Fibroblast of mammary gland (primary cell): Measurements from ENCODE around the gene DNAH3.

ENCODE experiments used
- DNase-seq: peaks from one replicate; pipeline ENCODE4 v3.0.0-alpha.2; 2010; ENCODE audit warnings: low read depth
- H3K4me3 ChIP-seq: 2 replicates; pipeline ENCODE4 v1.5.1; 2011; ENCODE audit warnings: low read depth, mild to moderate bottlenecking, low read length, moderate library complexity; ENCODE audit not compliant: control insufficient read depth
- TF ChIP-seq, protein P1 (sequence below): conservative IDR thresholded peaks from 2 replicates; pipeline ENCODE4 v1.5.1; 2011; ENCODE audit warnings: low read depth, low read length, inconsistent platforms; ENCODE audit not compliant: control insufficient read depth, insufficient read depth

DNAH3 gene

DNA sequence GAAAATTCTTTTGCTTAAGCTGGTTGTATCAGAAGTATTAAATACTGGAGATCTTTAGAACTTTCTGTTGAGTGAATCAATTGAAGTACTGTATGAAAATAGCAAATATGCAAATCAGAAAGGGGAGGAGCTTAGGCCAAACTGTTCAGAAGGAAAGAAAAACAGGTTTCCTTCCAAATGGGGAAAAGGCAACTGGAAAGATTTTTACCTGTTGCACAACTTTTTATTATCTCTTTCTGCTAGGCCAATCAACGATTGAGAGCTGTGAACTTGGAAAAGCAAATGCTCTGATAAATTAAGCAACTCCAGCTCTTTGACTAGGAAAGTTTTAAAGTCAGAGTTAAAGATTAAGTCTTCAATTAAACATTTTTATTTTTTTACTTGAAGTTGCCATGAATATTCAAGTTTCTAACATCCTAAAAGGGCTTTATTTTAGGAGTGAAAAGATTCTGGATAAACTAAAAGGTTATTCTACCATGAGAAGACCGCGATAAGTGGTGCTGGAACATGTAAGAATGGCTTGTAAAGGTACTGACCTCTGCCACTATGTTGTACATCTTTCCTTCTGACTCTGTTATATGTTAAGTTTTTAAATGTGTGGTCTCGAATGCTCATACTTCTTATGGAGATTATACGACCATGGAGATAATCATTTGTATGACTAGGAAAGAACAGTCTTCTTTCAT is 266.9 kb downstream of the DNAH3 start:
- no peak overlapping the region for H3K4me3 ChIP-seq
- peak; percentile 19 for DNase-seq
- TF ChIP-seq, protein P1, sequence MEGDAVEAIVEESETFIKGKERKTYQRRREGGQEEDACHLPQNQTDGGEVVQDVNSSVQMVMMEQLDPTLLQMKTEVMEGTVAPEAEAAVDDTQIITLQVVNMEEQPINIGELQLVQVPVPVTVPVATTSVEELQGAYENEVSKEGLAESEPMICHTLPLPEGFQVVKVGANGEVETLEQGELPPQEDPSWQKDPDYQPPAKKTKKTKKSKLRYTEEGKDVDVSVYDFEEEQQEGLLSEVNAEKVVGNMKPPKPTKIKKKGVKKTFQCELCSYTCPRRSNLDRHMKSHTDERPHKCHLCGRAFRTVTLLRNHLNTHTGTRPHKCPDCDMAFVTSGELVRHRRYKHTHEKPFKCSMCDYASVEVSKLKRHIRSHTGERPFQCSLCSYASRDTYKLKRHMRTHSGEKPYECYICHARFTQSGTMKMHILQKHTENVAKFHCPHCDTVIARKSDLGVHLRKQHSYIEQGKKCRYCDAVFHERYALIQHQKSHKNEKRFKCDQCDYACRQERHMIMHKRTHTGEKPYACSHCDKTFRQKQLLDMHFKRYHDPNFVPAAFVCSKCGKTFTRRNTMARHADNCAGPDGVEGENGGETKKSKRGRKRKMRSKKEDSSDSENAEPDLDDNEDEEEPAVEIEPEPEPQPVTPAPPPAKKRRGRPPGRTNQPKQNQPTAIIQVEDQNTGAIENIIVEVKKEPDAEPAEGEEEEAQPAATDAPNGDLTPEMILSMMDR, result no peak
